ENCODE results near the gene NABP2.
A peak's percentile ranks its signal among the peaks of the same experiment; 100 is the strongest.

DNA sequence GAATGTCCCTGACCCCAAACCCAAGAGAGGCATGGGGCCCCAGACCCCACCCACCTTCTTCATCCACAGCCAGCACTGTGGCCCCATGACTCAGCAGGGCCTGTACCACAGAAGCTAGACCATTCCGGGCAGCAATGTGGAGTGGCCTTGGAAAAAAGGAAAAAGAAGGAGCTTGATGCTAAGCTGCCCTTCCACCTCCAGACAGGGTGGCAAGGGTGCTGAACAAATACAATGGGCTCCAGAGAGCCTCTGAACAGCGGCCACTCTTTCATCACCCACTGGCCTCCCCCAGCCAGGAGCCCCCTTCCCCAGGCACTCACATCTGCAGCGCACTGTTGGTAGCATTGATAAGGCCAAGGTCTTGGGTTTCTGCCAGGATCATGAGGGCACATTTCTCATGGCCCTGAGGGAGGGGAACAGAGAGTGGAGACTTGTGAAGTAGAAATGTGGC is 19.6 kb downstream of the NABP2 start:
- TF ChIP-seq, protein P1, sequence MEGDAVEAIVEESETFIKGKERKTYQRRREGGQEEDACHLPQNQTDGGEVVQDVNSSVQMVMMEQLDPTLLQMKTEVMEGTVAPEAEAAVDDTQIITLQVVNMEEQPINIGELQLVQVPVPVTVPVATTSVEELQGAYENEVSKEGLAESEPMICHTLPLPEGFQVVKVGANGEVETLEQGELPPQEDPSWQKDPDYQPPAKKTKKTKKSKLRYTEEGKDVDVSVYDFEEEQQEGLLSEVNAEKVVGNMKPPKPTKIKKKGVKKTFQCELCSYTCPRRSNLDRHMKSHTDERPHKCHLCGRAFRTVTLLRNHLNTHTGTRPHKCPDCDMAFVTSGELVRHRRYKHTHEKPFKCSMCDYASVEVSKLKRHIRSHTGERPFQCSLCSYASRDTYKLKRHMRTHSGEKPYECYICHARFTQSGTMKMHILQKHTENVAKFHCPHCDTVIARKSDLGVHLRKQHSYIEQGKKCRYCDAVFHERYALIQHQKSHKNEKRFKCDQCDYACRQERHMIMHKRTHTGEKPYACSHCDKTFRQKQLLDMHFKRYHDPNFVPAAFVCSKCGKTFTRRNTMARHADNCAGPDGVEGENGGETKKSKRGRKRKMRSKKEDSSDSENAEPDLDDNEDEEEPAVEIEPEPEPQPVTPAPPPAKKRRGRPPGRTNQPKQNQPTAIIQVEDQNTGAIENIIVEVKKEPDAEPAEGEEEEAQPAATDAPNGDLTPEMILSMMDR (IDR thresholded peaks at IDR 0.05 in 8 of 11, conservative IDR thresholded peaks at IDR 0.05 in 3 of 11): no peak
- TF ChIP-seq POLR2A (IDR thresholded peaks at IDR 0.05): no peak
- TF ChIP-seq POLR2AphosphoS5 (IDR thresholded peaks at IDR 0.05): peak in 2 of 3 donors; percentile 2 to 6
